DLD1 (cell line): Measurements from ENCODE around the gene NPB.

Source experiments
- in situ Hi-C: cut with HindIII; loops from 2 replicates; pipeline ENCODE4 v1.10.0; 2017; ENCODE audit warnings: low sequenced_read_pairs

The NPB gene

GRCh38 chr17:81902023-81902652 is at the start of gene NPB:
TSS of gene NPB (plus strand) at chr17:81902238. CDS start at chr17:81902278, 40 bp downstream.
- in situ Hi-C loops = no loop called here

DNA sequence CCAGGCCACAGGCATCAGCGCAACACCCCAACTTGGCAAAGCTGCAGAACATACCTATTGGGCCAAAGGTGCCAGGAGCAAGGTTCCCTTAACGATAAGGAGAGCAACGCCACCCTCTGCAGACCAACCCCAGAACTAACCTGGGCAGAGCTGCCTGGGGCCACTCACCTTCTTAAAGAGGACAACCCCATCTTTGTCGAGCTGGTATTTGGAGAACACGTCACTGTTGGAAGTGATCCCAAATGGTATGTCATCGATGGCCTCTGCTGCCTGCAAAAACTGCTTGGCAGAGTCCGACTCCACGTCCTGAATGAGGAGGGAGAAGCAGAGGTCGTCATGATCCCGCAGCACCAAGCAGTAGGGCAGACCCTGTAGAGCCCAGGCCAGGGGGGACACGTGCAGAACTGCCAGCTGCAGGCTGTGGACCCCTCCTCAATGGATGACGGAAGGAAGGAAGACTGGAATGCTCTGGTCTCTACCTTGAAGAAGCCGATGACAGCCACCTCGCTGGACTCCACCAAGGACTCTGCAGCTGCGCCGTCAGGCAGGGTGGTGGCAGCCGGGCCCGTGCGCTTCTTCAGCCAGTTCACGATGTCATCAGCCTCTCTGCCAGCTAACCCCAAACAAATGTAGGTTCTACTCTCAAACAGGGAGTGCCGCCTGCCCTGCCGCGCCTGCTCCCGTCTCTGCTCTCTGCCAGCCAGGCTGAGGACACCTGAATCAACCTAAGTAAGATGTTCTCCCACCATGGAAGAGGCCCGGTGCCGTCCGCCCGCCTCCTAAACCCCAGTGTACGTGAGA is 46.9 kb upstream of the NPB start:
- in situ Hi-C loops = no loop called here

DNA sequence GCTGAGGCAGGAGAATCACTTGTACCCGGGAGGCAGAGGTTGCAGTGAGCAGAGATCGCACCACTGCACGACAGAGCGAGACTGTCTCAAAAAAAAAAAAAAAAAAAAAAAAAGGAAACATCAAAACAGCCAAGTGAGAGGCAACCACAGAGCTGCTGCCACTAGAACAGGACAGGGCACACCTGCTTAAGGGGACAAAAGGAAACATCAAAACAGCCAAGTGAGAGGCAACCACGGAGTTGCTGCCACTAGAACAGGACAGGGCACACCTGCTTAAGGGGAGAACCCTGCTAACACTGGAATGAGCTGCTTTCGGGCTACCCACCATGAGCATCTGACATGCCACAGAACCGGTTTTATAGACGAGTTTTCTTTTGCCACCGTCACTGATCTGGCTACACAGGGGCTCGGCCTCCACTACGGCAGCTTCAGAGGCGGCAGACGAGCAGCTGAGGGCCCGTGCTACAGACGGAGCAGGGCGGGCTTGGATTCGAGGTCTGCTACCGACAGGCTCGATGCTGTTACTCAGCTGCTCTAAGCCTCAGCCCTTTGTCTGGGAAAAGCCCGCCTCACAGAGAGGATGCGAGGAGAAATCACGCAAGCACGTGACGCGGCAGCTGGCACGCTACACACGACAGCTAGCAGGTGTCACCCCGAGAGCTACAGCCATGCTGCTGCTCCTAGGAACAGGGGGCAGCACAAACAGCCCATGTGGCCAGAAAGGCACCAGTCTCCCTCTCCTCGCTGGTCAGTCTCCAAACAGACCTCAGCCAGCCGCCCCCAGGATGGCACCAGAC is 43.7 kb upstream of the NPB start:
- in situ Hi-C loops = no loop called here

- in situ Hi-C loops = no loop called here
Observed at GRCh38 chr17:81858967-81859905, 42.8 kb upstream of the NPB start.

- in situ Hi-C loops = no loop called here
Observed at GRCh38 chr17:81859906-81860755, 41.9 kb upstream of the NPB start, which contains the start of gene P4HB. TSS of gene P4HB (minus strand) at chr17:81860535. CDS start at chr17:81860471, 64 bp downstream.

DNA sequence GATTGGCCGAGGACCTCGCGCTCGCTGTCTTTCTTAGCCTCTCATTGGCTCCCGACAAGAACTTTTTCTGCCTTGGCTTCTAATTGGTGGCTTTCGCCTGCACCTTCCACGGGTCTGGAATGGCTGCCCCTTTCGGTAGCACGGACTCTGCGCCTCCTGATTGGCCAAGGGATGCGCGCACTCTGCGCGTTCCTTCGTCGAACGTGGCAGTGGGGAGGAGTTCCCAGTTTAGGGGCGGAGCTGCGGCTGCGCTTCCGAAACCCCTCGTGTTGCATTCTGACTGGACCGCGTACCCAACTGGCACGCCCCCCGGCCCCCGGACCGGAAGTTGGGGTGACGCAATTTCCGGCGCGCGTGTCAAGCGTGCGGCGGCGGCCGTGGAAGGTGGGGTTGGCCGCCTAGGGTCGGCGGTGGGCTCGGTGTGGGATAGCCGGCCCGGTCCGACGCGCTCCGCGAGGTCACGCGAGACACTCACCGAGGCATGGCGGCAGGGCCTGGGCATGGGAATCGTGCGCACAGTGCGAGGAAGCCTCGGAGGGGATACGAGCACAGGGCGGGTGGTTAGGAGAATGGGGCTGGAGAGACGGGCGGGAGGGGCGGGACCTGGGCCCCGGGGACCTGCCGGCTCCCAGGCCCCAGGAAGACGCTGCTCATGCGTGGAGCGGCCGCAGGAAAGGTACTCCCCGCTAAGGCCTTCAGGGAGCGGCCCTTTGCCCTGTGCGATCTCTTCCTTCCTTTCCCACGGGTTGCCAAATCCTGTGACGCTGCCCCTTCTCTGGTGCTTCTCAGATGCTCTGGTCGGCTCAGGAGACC is 41.1 kb upstream of the NPB start:
- in situ Hi-C loops = no loop called here

DNA sequence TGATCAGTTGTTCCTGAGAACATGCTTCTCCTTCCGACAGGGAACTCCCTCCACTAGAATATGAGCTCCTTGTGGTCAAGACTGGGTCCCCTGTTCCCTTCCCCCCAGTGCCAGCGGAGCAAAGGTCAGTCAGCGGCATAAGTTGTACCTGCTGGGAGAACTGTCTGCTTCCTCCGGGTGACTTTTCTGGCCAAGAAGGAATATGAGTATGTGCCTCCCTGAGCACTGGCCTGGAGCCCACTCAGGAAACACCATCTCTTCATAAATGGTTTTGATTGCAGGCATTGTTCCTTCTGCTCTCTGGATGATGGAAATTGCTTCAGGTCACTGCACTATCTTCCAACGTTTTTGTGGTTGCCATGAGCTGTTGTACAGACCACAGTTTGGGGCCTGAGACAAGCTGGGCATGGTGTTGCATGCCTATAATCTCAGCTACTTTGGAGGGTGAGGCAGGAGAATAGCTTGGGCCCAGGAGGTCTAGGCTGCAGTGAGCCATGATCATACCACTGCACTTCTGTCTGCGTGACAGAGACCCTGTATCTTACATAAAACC is 38.8 kb upstream of the NPB start:
- in situ Hi-C loops = no loop called here

GRCh38 chr17:81863833-81864768 is 37.9 kb upstream of the NPB start:
- in situ Hi-C loops = no loop called here

DNA sequence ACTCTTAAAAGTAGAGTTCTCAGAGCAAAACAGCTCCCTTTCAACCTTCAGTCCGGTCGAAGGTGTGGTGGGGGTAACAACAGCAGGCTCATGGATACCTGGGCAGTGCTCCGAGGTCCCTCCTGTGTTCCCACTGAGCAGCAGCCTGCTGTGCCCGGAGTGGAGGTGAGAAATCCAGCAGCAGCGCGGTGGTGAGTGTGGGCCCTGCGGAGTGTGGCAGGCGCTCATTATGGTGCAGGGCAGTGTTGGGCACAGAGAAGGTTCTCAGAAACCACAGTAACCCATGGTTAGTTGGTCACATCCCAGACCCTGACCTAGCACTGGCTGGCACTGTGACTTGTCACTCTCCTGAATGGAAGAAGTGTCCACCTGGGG is 36.7 kb upstream of the NPB start:
- in situ Hi-C loops = no loop called here

- in situ Hi-C loops = no loop called here
Observed at GRCh38 chr17:81865733-81866439, 36.2 kb upstream of the NPB start.

DNA sequence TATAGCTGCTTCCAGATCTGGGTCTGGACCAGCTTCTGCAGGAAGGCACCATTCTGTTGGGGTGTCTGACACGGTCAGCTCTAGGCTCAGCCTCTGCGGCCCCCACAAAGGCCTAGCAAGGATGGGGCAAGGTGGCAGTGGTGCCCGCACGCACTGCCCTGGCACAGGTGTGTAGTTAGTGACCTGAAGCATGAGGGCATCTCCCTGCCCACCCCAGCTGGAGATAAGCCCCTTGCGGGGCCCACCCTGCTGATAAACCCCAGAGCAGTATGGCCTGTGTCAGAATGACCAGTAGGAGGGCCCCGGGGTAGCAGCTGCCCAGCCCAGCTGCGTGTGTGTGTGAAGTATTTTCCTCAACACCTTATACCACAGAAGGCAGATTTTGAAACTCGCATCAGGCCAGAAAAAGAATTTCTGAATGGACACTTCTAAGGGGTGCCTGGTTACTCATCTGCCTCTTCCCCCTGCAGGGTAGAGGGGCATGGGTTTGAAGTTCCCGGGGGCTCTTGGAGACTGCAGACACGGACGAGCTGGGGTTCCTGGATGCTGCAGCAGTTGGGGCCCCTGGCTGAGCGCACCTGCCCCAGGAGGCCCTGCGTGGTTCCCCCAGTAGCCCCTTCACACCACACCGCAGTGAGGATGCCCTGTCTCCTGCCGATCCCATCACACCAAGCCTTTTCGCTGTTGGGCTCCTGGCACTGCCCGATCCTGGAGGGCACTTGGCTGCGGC is 35.4 kb upstream of the NPB start:
- in situ Hi-C loops = no loop called here

- in situ Hi-C loops = no loop called here
Observed at GRCh38 chr17:81867170-81867990, 34.7 kb upstream of the NPB start.

DNA sequence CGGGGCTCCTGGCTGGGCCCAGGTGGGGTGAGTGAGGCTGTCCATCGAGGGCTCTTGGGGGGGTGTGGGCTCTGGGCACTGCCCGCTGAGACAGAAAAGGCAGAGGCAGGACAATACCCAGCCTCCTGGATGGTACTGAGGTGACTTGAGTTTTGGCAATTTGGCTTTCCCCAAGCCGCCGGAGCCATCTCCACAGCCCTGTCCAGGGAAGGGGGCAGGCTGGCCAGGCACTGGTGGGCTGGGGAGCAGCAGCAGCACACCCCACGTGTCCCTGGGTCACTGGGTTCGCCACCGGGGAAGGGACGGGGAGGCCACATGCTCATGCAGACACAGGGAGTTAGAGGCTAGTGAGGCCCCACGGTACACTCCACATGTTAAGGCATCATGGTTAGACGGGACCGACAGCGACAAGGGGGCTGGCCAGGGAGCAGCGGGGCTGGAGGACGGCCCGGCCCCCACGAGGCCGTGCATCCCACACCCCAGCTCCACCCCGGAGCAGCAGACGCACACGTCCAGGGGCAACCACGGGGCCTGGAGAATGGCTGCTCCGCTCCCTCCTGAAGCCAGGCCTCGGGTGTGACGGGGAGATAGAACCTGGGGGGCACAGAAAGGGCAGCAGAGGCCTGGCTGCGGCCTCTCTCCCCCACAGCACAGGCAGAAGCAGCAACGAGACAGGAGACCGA is 33.9 kb upstream of the NPB start:
- in situ Hi-C loops = no loop called here

- in situ Hi-C loops = no loop called here
Observed at GRCh38 chr17:81868674-81869220, 33.3 kb upstream of the NPB start.
